Measurements from ENCODE around the gene MEGF11.

DNA sequence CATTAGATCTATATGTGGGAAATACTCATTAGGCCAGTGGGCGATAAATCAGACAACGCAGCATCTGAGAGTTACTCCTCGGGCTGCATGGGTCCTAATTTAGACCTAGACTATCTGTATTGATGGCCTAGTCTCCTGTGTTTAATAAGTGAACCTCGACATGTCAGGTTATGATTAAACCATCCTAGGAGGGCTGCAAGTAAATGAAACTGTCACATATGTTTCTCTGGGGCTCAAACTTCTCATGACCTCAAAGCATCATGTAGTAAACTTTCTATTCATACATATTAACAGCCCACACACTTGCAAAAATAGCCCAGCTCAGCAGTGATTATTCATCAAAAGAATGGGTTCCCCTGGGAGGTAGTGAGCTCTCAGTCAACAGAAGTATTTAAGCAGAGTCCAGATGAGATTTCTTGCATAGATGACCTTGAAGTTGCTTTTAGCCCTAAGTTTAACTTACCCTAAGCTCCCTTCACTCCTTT, 332.7 kb downstream of the MEGF11 start:
- TF ChIP-seq POLR2A (IDR thresholded peaks at IDR 0.05): no peak
- TF ChIP-seq, protein P1, sequence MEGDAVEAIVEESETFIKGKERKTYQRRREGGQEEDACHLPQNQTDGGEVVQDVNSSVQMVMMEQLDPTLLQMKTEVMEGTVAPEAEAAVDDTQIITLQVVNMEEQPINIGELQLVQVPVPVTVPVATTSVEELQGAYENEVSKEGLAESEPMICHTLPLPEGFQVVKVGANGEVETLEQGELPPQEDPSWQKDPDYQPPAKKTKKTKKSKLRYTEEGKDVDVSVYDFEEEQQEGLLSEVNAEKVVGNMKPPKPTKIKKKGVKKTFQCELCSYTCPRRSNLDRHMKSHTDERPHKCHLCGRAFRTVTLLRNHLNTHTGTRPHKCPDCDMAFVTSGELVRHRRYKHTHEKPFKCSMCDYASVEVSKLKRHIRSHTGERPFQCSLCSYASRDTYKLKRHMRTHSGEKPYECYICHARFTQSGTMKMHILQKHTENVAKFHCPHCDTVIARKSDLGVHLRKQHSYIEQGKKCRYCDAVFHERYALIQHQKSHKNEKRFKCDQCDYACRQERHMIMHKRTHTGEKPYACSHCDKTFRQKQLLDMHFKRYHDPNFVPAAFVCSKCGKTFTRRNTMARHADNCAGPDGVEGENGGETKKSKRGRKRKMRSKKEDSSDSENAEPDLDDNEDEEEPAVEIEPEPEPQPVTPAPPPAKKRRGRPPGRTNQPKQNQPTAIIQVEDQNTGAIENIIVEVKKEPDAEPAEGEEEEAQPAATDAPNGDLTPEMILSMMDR (IDR thresholded peaks at IDR 0.05): no peak
